GM12878 (cell line): Measurements from ENCODE around the gene LIN37. TPM values are rescaled to one million over a fixed set of nuclear protein-coding genes. Genes with fewer than 3 reads are reported as not detected.
A peak's percentile ranks its signal among the peaks of the same experiment; 100 is the strongest.

Source experiments
- ATAC-seq: fragments of 200-7000 bp; cut with Tn5 transposase; 3 replicates; pipeline ENCODE4 v1.9.1; 2020; ENCODE audit warnings: mild to moderate bottlenecking, moderate library complexity
- BruUV-seq: library from RNA; stranded (reverse); fragments of 400-500 nt; replicated peaks from 2 replicates; lab custom pipeline; 2021; lab: Mats Ljungman, UMichigan
- CTCF ChIA-PET: fragments of 300-600 bp; sonication (Branson Sonifier 250); formaldehyde crosslinking; extraction: SDS; loops from one replicate; lab custom pipeline; 2021; ENCODE audit warnings: inconsistent platforms; lab: Yijun Ruan, JAX
- POLR2A ChIA-PET: fragments of 350-600 bp; formaldehyde crosslinking; extraction: SDS; loops from one replicate; lab custom pipeline; 2021; ENCODE audit warnings: inconsistent platforms; lab: Charles Lee
- RAD21 ChIA-PET: fragments of 300-600 bp; sonication (Branson Sonifier 250); formaldehyde crosslinking; loops from one replicate; lab custom pipeline; 2023; ENCODE audit warnings: antibody characterized with exemption; ENCODE audit not compliant: unreplicated experiment; lab: Charles Lee
- SMC1A ChIA-PET: fragments of 300-600 bp; sonication (Branson Sonifier 250); formaldehyde crosslinking; loops from one replicate; lab custom pipeline; 2023; ENCODE audit not compliant: unreplicated experiment, uncharacterized antibody; lab: Charles Lee
- DNase-seq: peaks from one replicate; pipeline ENCODE4 v3.0.0-alpha.2; 2011; ENCODE audit warnings: low read depth, low spot score
- FAIRE-seq: peaks from 3 replicates; lab custom pipeline; 2011; peaks lifted over from hg19 to GRCh38; lab: Jason Lieb, UNC
- H2AFZ ChIP-seq: 2 replicates; pipeline ENCODE4 v1.6.0; 2011; ENCODE audit warnings: low read depth, low read length, control low read depth; ENCODE audit not compliant: control insufficient read depth
- H3K27ac ChIP-seq: 2 replicates; pipeline ENCODE4 v1.5.1; 2011; ENCODE audit warnings: control low read depth; ENCODE audit not compliant: control insufficient read depth, insufficient read depth
- H3K27me3 ChIP-seq, 2 experiments: replicated peaks in 1 of 2; 2 replicates each; pipeline versions ENCODE4 v1.6.0 to v1.6.1; 2011; ENCODE audit warnings: low read length in 1 of 2; ENCODE audit not compliant: control insufficient read depth in 2 of 2, insufficient read depth in 2 of 2
- H3K36me3 ChIP-seq, 2 experiments: 2 replicates each; pipeline ENCODE4 v1.5.1; 2011; ENCODE audit warnings: low read length in 1 of 2; ENCODE audit not compliant: control insufficient read depth in 2 of 2, insufficient read depth in 2 of 2
- H3K4me1 ChIP-seq: 2 replicates; pipeline ENCODE4 v1.6.1; 2011; ENCODE audit warnings: mild to moderate bottlenecking, low read length, moderate library complexity, mixed read lengths; ENCODE audit not compliant: control insufficient read depth, insufficient read depth
- H3K4me2 ChIP-seq: 2 replicates; pipeline ENCODE4 v1.6.0; 2011; ENCODE audit warnings: control low read depth; ENCODE audit not compliant: control insufficient read depth, insufficient read depth
- H3K4me3 ChIP-seq: fragments of 200-600 bp; sonication (generic); 2 replicates; pipeline ENCODE4 v1.5.1; 2016
- H3K79me2 ChIP-seq: 2 replicates; pipeline ENCODE4 v1.6.0; 2011; ENCODE audit warnings: low read length; ENCODE audit not compliant: control insufficient read depth, insufficient read depth
- H3K9ac ChIP-seq: 2 replicates; pipeline ENCODE4 v1.8.0; 2011; ENCODE audit warnings: low read length, control low read depth, mixed read lengths; ENCODE audit not compliant: control insufficient read depth, insufficient read depth
- H3K9me3 ChIP-seq: replicated peaks from 3 replicates; pipeline ENCODE4 v1.5.1; 2011; ENCODE audit warnings: mild to moderate bottlenecking, low read length; ENCODE audit not compliant: control insufficient read depth, insufficient read depth
- H4K20me1 ChIP-seq: 2 replicates; pipeline ENCODE4 v1.6.0; 2011; ENCODE audit not compliant: control insufficient read depth, insufficient read depth
- BRCA1 ChIP-seq: IDR thresholded peaks from 2 replicates; pipeline ENCODE4 v1.6.1; 2011; ENCODE audit warnings: low read depth, low read length, improper control_type of control experiment
- ESRRA ChIP-seq: IDR thresholded peaks from 2 replicates; pipeline ENCODE4 v1.6.1; 2012; ENCODE audit warnings: mild to moderate bottlenecking, low read length, improper control_type of control experiment
- NBN ChIP-seq: fragments of 450-650 bp; IDR thresholded peaks from 2 replicates; pipeline ENCODE4 v1.6.1; 2016
- RCOR1 ChIP-seq: conservative IDR thresholded peaks from 2 replicates; pipeline ENCODE4 v1.6.1; 2012; ENCODE audit warnings: low read depth, low read length, improper control_type of control experiment
- RFX5 ChIP-seq: IDR thresholded peaks from 2 replicates; pipeline ENCODE4 v1.6.1; 2011; ENCODE audit warnings: low read depth, low read length, improper control_type of control experiment
- SMC3 ChIP-seq: IDR thresholded peaks from 2 replicates; pipeline ENCODE4 v1.6.1; 2011; ENCODE audit warnings: low read length, improper control_type of control experiment, borderline replicate concordance
- TAF1 ChIP-seq: IDR thresholded peaks from 2 replicates; pipeline ENCODE4 v1.6.1; 2011; ENCODE audit warnings: mild to moderate bottlenecking, low read depth, low read length, borderline replicate concordance
- WGBS: methylation state at CpG from one replicate; pipeline ENCODE4 v1.1.6; 2016; ENCODE audit warnings: low lambda C conversion rate; ENCODE audit not compliant: insufficient replicate concordance, insufficient coverage; ENCODE audit errors: missing lambda C conversion rate; 5-methylcytosine and 5-hydroxymethylcytosine counted together
- in situ Hi-C: fragments of 300-500 bp; cut with MboI; formaldehyde crosslinking; loops from 9 replicates; pipeline ENCODE4 v1.14.3; 2018; ENCODE audit warnings: mixed read lengths
- intact Hi-C: fragments of 100-400 bp; cut with micrococcal nuclease; formaldehyde crosslinking; loops from one replicate; pipeline ENCODE4 v1.14.2; 2022; ENCODE audit not compliant: unreplicated experiment
- polyA plus RNA-seq, 11 experiments: library from polyadenylated mRNA; depleted of rRNA in 4 of 11; unstranded in 6 of 11; stranded (reverse) in 5 of 11; fragments of >200 nt; fragmentation: Nextera tagmentation in 4 of 11; fragmentation: Illumina TruSeq in 1 of 11; extraction: Ambion mirVana in 4 of 11; extraction: Trizol in 1 of 11; gene quantifications; 1 replicate in 1 of 11; 2 replicates in 10 of 11; pipeline versions ENCODE4 v1.2.1 to v1.2.3, GENCODE V29; 2011 to 2016; ENCODE audit warnings: inconsistent platforms in 2 of 11, missing spikeins in 2 of 11, low read depth in 1 of 11
- total RNA-seq, 4 experiments: library from RNA; depleted of rRNA in 3 of 4; stranded (reverse); fragments of >200 nt in 3 of 4; fragmentation: Illumina TruSeq in 1 of 4; extraction: Trizol in 1 of 4; gene quantifications; 2 replicates each; pipeline versions ENCODE4 v1.2.1 to v1.2.3, GENCODE V29; 2013 to 2021
- TF ChIP-seq, protein P1 (sequence below): fragments of 450-650 bp; IDR thresholded peaks from 2 replicates; pipeline ENCODE4 v1.6.1; 2014; ENCODE audit warnings: mild to moderate bottlenecking
- TF ChIP-seq, protein P2 (sequence below): IDR thresholded peaks from 2 replicates; pipeline ENCODE4 v1.6.1; 2011; ENCODE audit warnings: borderline replicate concordance, low read depth, mild to moderate bottlenecking, moderate library complexity, mixed read lengths, low read length; ENCODE audit not compliant: insufficient read depth; ENCODE audit errors: extremely low read length
- TF ChIP-seq, protein P3 (sequence below): IDR thresholded peaks from 2 replicates; pipeline ENCODE4 v1.6.1; 2012; ENCODE audit warnings: low read depth, low read length, improper control_type of control experiment

The LIN37 gene
- total and polyA plus RNA-seq, 10 of the 15 experiments (the other 5 are each of a cell fraction or from before 2014, with no cell fraction given) = 0.69 to 11.9 (median 7.6) TPM

DNA sequence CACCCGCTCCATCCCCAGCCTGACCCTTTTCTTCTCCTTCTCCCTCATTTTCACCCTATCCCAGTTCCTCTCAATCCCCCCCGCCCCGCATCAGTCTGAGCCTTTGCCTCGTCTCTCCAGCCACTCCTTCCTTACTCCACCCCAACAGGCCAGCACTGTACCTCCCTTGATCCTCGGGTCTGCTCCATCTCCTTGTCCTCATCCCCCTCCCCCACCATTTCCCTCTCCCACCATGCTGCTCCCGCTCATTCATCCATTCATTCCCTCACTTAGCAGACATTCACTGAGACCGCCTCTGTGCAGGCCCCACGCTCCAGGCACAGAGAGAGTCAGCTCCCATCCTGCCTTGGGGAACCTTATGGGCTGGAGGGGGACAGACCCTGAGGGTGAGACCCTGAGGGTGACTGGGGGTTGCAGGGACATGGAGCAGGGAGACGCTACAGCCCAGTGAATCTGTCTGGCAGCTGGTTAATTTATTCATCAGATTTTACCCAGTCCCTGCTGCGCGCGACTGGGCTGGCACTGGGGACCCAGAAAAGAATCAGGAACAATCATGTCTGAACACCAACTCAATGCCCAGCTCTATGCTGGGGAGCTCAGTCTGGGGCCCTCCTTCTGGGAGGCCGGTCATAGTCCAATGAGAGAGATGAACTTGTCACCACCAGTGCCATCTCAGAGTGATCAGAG lies 27.9 kb downstream of the LIN37 start:
- ChIA-PET SMC1A (interaction anchor here (0.7 kb wide), 1 partner anchor 36 kb away, joined by 3 read pairs; no protein-coding TSS in a partner anchor), RAD21 (interaction anchor here (1.1 kb wide), 1 partner anchor 36 kb away, joined by 4 read pairs; no protein-coding TSS in a partner anchor), POLR2A (interaction anchor here (0.7 to 1.7 kb wide), 3 partner anchors 28 to 64 kb away, joined by 3 to 5 read pairs (median 4); partner anchors contain the start of gene LIN37), CTCF (interaction anchor here (0.6 to 1.3 kb wide), 3 partner anchors 58 to 278 kb away, joined by 3 read pairs; partner anchors contain the start of gene THAP8)
- Histone ChIP-seq H2AFZ (no peak overlapping the region), H3K9me3 (no peaks in the 10 kb centered on the region), H4K20me1 (no peaks in the 10 kb centered on the region), H3K4me1 (no peaks in the 10 kb centered on the region), H3K27me3 (no peaks in the 10 kb centered on the region), H3K36me3 (no peaks in the 10 kb centered on the region; a peak in 1 of 4 replicates), H3K27ac (no peak overlapping the region), H3K9ac (peak overlapping the region; percentile 7; the same call in 1 of the 2 replicates), H3K4me3 (peak overlapping the region; percentile 77), H3K79me2 (no peaks in the 10 kb centered on the region), H3K4me2 (peak overlapping the region; percentile 45)
- no TSS peak for BruUV-seq
- intact Hi-C loops = no loop called here
- TF ChIP-seq, protein P1, sequence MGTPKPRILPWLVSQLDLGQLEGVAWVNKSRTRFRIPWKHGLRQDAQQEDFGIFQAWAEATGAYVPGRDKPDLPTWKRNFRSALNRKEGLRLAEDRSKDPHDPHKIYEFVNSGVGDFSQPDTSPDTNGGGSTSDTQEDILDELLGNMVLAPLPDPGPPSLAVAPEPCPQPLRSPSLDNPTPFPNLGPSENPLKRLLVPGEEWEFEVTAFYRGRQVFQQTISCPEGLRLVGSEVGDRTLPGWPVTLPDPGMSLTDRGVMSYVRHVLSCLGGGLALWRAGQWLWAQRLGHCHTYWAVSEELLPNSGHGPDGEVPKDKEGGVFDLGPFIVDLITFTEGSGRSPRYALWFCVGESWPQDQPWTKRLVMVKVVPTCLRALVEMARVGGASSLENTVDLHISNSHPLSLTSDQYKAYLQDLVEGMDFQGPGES = no peak
- TF ChIP-seq RFX5 = no peak
- TF ChIP-seq, protein P2, sequence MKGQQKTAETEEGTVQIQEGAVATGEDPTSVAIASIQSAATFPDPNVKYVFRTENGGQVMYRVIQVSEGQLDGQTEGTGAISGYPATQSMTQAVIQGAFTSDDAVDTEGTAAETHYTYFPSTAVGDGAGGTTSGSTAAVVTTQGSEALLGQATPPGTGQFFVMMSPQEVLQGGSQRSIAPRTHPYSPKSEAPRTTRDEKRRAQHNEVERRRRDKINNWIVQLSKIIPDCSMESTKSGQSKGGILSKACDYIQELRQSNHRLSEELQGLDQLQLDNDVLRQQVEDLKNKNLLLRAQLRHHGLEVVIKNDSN = no peak
- no peak for TF ChIP-seq RCOR1
- no peak for TF ChIP-seq SMC3
- TF ChIP-seq, protein P3, sequence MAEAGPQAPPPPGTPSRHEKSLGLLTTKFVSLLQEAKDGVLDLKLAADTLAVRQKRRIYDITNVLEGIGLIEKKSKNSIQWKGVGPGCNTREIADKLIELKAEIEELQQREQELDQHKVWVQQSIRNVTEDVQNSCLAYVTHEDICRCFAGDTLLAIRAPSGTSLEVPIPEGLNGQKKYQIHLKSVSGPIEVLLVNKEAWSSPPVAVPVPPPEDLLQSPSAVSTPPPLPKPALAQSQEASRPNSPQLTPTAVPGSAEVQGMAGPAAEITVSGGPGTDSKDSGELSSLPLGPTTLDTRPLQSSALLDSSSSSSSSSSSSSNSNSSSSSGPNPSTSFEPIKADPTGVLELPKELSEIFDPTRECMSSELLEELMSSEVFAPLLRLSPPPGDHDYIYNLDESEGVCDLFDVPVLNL = no peak
- TF ChIP-seq NBN = no peak
- no peak for TF ChIP-seq BRCA1
- no peak for TF ChIP-seq ESRRA
- TF ChIP-seq TAF1 = no peak
- in situ Hi-C loops = no loop called here
- no peak for DNase-seq
- no peak for FAIRE-seq
- WGBS = 72% methylated on average over 9 of the region's 13 CpGs
- ATAC-seq = no peak
